ENCODE results near the gene MYORG. TPM values are rescaled to one million over a fixed set of nuclear protein-coding genes. Genes with fewer than 3 reads are reported as not detected.
A peak's percentile ranks its signal among the peaks of the same experiment; 100 is the strongest.

The MYORG gene
- 1 to 10 TPM; 2.4 to 4.6 (median 3.8) TPM for polyA plus RNA-seq (ENCODE audit: insufficient read depth in 1 of 5, insufficient read length in 5 of 5, low replicate concordance in 1 of 5)
- long read RNA-seq, donor 1, full-length matches to known transcripts: 3 of 3 reads
- long read RNA-seq, donor 1, partial matches to known transcripts: 0 of 3 reads
- long read RNA-seq, donor 1, other reads (novel, unspliced or antisense): 0 of 3 reads
- long read RNA-seq, donor 2: 0 reads
- long read RNA-seq, donor 3, full-length matches to known transcripts: 1 of 1 reads
- long read RNA-seq, donor 3, partial matches to known transcripts: 0 of 1 reads
- long read RNA-seq, donor 3, other reads (novel, unspliced or antisense): 0 of 1 reads
- long read RNA-seq, donor 4, full-length matches to known transcripts: 2 of 2 reads
- long read RNA-seq, donor 4, partial matches to known transcripts: 0 of 2 reads
- long read RNA-seq, donor 4, other reads (novel, unspliced or antisense): 0 of 2 reads
- long read RNA-seq, donor 5: 0 reads
- long read RNA-seq, donor 6, full-length matches to known transcripts: 2 of 2 reads
- long read RNA-seq, donor 6, partial matches to known transcripts: 0 of 2 reads
- long read RNA-seq, donor 6, other reads (novel, unspliced or antisense): 0 of 2 reads
- long read RNA-seq, donor 7: 0 reads
- long read RNA-seq, donor 8, full-length matches to known transcripts: 1 of 1 reads
- long read RNA-seq, donor 8, partial matches to known transcripts: 0 of 1 reads
- long read RNA-seq, donor 8, other reads (novel, unspliced or antisense): 0 of 1 reads

- DNase-seq: peak; percentile 81 to 85
Observed at GRCh38 chr9:34376596-34377403, at the start of gene MYORG. TSS of gene MYORG (minus strand) at chr9:34376898. CDS start at chr9:34372943, 3,955 bp downstream.

GRCh38 chr9:34419716-34420504 lies 43.2 kb upstream of the MYORG start:
- no peak for DNase-seq

- no peak for DNase-seq
Observed at GRCh38 chr9:34417734-34418133, 41.0 kb upstream of the MYORG start.

GRCh38 chr9:34413231-34413852 lies 36.6 kb upstream of the MYORG start:
- peak; percentile 41 to 46 for DNase-seq

GRCh38 chr9:34412336-34412735 lies 35.6 kb upstream of the MYORG start:
- DNase-seq: no peak

- DNase-seq: no peak
Observed at GRCh38 chr9:34409154-34409553, 32.5 kb upstream of the MYORG start.

- no peak for DNase-seq
Observed at GRCh38 chr9:34408173-34408572, 31.5 kb upstream of the MYORG start.

GRCh38 chr9:34406219-34406618 lies 29.5 kb upstream of the MYORG start:
- no peak for DNase-seq

GRCh38 chr9:34405719-34406118 lies 29.0 kb upstream of the MYORG start:
- no peak for DNase-seq

- DNase-seq: peak; percentile 17 to 40
Observed at GRCh38 chr9:34403554-34404380, 27.1 kb upstream of the MYORG start.

- DNase-seq: no peak
Observed at GRCh38 chr9:34400686-34401602, 24.2 kb upstream of the MYORG start.

GRCh38 chr9:34400275-34400674 lies 23.6 kb upstream of the MYORG start:
- DNase-seq: no peak

- DNase-seq: no peak
Observed at GRCh38 chr9:34399729-34400128, 23.0 kb upstream of the MYORG start.

GRCh38 chr9:34398875-34399274 lies 22.2 kb upstream of the MYORG start:
- DNase-seq: no peak

GRCh38 chr9:34396276-34397214 lies 19.8 kb upstream of the MYORG start:
- no peak for DNase-seq

GRCh38 chr9:34392511-34392910 lies 15.8 kb upstream of the MYORG start:
- no peak for DNase-seq

GRCh38 chr9:34387239-34387638 lies 10.5 kb upstream of the MYORG start:
- no peak for DNase-seq

GRCh38 chr9:34386656-34387055 lies 10.0 kb upstream of the MYORG start:
- no peak for DNase-seq
